K562 (cell line): Measurements from ENCODE around the gene NDUFS8. TPM values are rescaled to one million over a fixed set of nuclear protein-coding genes. Genes with fewer than 3 reads are reported as not detected.
A peak's percentile ranks its signal among the peaks of the same experiment; 100 is the strongest.

Experiments
- ARHGAP35 ChIP-seq: fragments of 450-650 bp; IDR thresholded peaks from 2 replicates; pipeline ENCODE4 v1.6.1; 2018; ENCODE audit not compliant: partially characterized antibody
- BCL6 ChIP-seq: fragments of 250-450 bp; sonication (Bioruptor Pico); IDR thresholded peaks from 2 replicates; pipeline ENCODE4 v1.4.0; 2020
- CBFA2T2 ChIP-seq: fragments of 450-650 bp; conservative IDR thresholded peaks from 2 replicates; pipeline ENCODE4 v1.6.1; 2017; ENCODE audit warnings: mild to moderate bottlenecking
- CBFB ChIP-seq: sonication (generic); formaldehyde crosslinking; IDR thresholded peaks from 2 replicates; pipeline ENCODE4 v1.4.0; 2020; ENCODE audit warnings: mild to moderate bottlenecking, missing genetic modification reagents
- CC2D1A ChIP-seq: fragments of 450-650 bp; IDR thresholded peaks from 2 replicates; pipeline ENCODE4 v1.6.1; 2017; ENCODE audit warnings: mild to moderate bottlenecking
- CREB1 ChIP-seq, 2 experiments: sonication (generic) in 1 of 2; formaldehyde crosslinking in 1 of 2; IDR thresholded peaks; 2 replicates each; pipeline versions ENCODE4 v1.6.1 to v1.8.0; 2012 to 2022; ENCODE audit warnings: inconsistent platforms in 1 of 2, mild to moderate bottlenecking in 1 of 2, missing genetic modification reagents in 1 of 2, moderate library complexity in 1 of 2
- CSDE1 ChIP-seq, 2 experiments: fragments of 450-650 bp; IDR thresholded peaks; 2 replicates each; pipeline ENCODE4 v1.6.1; 2016; ENCODE audit warnings: mild to moderate bottlenecking in 1 of 2
- ILK ChIP-seq: fragments of 450-650 bp; IDR thresholded peaks from 2 replicates; pipeline ENCODE4 v1.6.1; 2016; ENCODE audit warnings: missing genetic modification characterization, low read depth, mild to moderate bottlenecking, missing compliant biosample characterization, moderate library complexity, borderline replicate concordance
- NR2C2 ChIP-seq, 2 experiments: fragments of 200-800 bp in 1 of 2; sonication (Bioruptor generic) in 1 of 2; sonication (generic) in 1 of 2; formaldehyde crosslinking in 1 of 2; IDR thresholded peaks; 2 replicates each; pipeline versions ENCODE4 v1.6.1 to v1.8.0; 2016 to 2022; ENCODE audit warnings: mild to moderate bottlenecking in 1 of 2, missing compliant biosample characterization in 1 of 2, missing genetic modification characterization in 1 of 2, missing genetic modification reagents in 1 of 2
- RFX1 ChIP-seq: fragments of 450-650 bp; IDR thresholded peaks from 2 replicates; pipeline ENCODE4 v1.6.1; 2016; ENCODE audit warnings: mild to moderate bottlenecking, moderate library complexity
- SMARCE1 ChIP-seq: fragments of 450-650 bp; IDR thresholded peaks from 2 replicates; pipeline ENCODE4 v1.7.1; 2016; ENCODE audit warnings: mild to moderate bottlenecking
- XRCC3 ChIP-seq: fragments of 450-650 bp; IDR thresholded peaks from 2 replicates; pipeline ENCODE4 v1.6.1; 2017; ENCODE audit warnings: mild to moderate bottlenecking, moderate library complexity
- ZNF133 ChIP-seq: fragments of 250-450 bp; sonication (Bioruptor Pico); IDR thresholded peaks from 2 replicates; pipeline ENCODE4 v1.4.0; 2020; ENCODE audit warnings: mild to moderate bottlenecking
- ZNF347 ChIP-seq: fragments of 450-650 bp; formaldehyde crosslinking; IDR thresholded peaks from 2 replicates; pipeline ENCODE4 v1.4.0; 2020; ENCODE audit warnings: low read depth, mild to moderate bottlenecking, moderate library complexity
- ZNF408 ChIP-seq: fragments of 250-450 bp; sonication (Bioruptor Pico); IDR thresholded peaks from 2 replicates; pipeline ENCODE4 v1.4.0; 2020; ENCODE audit warnings: low read depth, mild to moderate bottlenecking, moderate library complexity
- ZNF445 ChIP-seq: fragments of 250-450 bp; sonication (Bioruptor Pico); IDR thresholded peaks from 2 replicates; pipeline ENCODE4 v1.4.0; 2020; ENCODE audit warnings: low read depth, mild to moderate bottlenecking, moderate library complexity
- ZNF764 ChIP-seq: fragments of 250-450 bp; sonication (Bioruptor Pico); IDR thresholded peaks from 2 replicates; pipeline ENCODE4 v1.4.0; 2020; ENCODE audit warnings: low read depth, mild to moderate bottlenecking, moderate library complexity
- polyA plus RNA-seq, 8 experiments: library from polyadenylated mRNA; depleted of rRNA in 4 of 8; stranded (reverse) in 5 of 8; unstranded in 3 of 8; fragments of >200 nt; fragmentation: Nextera tagmentation in 2 of 8; fragmentation: Illumina TruSeq in 1 of 8; extraction: Ambion mirVana in 2 of 8; extraction: Trizol in 1 of 8; gene quantifications; 2 replicates each; pipeline versions ENCODE4 v1.2.1 to v1.2.3, GENCODE V29; 2011 to 2014; ENCODE audit warnings: inconsistent platforms in 1 of 8, missing spikeins in 1 of 8
- total RNA-seq, 7 experiments: library from RNA; depleted of rRNA in 6 of 7; stranded (reverse); fragments of >200 nt in 6 of 7; fragmentation: Illumina TruSeq in 2 of 7; extraction: Trizol in 2 of 7; gene quantifications; 2 replicates each; pipeline versions ENCODE4 v1.2.1 to v1.2.3, GENCODE V29; 2011 to 2021; ENCODE audit warnings: low replicate concordance in 1 of 7
- TF ChIP-seq, protein P1 (sequence below): fragments of 200-400 bp; formaldehyde crosslinking; IDR thresholded peaks from 2 replicates; pipeline ENCODE4 v1.6.1; 2017; ENCODE audit warnings: mild to moderate bottlenecking, low read depth, low read length, moderate library complexity
- TF ChIP-seq, protein P2 (sequence below): sonication (generic); formaldehyde crosslinking; IDR thresholded peaks from 2 replicates; pipeline ENCODE4 v1.8.0; 2022; ENCODE audit warnings: mild to moderate bottlenecking, missing genetic modification reagents
- TF ChIP-seq, protein P3 (sequence below): fragments of 250-450 bp; sonication (Bioruptor Pico); IDR thresholded peaks from 2 replicates; pipeline ENCODE4 v1.4.0; 2020; ENCODE audit warnings: borderline replicate concordance
- TF ChIP-seq, protein P4 (sequence below): IDR thresholded peaks from 3 replicates; pipeline ENCODE4 v1.6.1; 2011; ENCODE audit warnings: borderline replicate concordance, mild to moderate bottlenecking; ENCODE audit not compliant: insufficient read length, insufficient read depth
- TF ChIP-seq, protein P5 (sequence below): sonication (generic); IDR thresholded peaks from 2 replicates; pipeline ENCODE4 v1.6.1; 2016

Gene NDUFS8
- total and polyA plus RNA-seq, 9 of the 15 experiments (the other 6 are each of a cell fraction or from before 2014, with no cell fraction given): 36.5 to 351 (median 101) TPM

DNA sequence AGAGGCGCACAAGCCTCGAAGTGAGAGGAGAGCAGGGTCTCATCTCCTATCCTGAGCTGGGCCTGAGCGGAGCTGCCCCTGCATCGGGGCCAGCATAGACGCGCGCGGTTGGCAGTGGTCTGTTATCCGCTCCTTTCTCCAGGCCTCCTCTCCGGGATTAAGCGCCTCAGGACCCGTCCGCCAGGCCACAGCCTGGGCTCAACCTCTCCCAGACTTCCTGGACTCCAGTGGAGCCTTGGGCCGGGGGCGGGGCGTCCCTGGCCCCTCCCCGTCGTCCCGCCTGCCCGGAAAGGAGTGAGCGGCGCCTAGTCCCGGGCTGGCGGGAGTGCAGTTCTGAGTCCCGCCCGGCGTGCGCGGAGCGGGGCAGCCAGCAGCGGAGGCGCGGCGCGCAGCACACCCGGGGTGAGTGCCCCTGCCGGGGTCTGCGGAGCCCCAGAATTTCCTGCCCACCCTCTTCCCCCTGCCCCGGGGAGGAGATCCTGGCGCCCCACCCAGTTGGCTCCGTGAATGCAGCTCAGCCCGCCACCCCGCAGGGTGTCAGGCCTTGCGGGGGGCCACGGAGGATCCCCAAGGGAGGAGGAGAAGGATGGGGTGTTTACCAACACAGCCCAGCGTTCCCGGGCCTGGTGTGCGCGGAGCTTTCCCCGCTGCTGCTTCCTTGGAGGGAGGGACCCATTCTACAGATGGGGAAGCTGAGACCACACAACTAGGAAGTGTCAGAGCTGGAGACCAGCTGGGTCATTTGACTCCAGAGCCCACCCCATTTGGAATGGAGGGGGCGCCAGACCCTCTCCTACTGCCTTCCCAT, 8.4 kb downstream of the NDUFS8 start, which contains the start of gene TCIRG1 (continued):
- TF ChIP-seq, protein P1, sequence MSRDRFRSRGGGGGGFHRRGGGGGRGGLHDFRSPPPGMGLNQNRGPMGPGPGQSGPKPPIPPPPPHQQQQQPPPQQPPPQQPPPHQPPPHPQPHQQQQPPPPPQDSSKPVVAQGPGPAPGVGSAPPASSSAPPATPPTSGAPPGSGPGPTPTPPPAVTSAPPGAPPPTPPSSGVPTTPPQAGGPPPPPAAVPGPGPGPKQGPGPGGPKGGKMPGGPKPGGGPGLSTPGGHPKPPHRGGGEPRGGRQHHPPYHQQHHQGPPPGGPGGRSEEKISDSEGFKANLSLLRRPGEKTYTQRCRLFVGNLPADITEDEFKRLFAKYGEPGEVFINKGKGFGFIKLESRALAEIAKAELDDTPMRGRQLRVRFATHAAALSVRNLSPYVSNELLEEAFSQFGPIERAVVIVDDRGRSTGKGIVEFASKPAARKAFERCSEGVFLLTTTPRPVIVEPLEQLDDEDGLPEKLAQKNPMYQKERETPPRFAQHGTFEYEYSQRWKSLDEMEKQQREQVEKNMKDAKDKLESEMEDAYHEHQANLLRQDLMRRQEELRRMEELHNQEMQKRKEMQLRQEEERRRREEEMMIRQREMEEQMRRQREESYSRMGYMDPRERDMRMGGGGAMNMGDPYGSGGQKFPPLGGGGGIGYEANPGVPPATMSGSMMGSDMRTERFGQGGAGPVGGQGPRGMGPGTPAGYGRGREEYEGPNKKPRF: no peak
- TF ChIP-seq CBFA2T2 (no peak), ZNF445 (CRISPR knock-in tag) (no peak), ILK (tag) (no peak), SMARCE1 (no peak; the same call in 1 of the 2 replicates), RFX1 (no peak), CSDE1 (IDR thresholded peaks at IDR 0.05) (no peak), CC2D1A (peak; percentile 46; the same call in 1 of the 2 replicates), BCL6 (CRISPR knock-in tag) (no peak), ZNF764 (CRISPR knock-in tag) (no peak), ZNF347 (CRISPR knock-in tag) (no peak), ZNF133 (CRISPR knock-in tag) (no peak), NR2C2 (CRISPR knock-in tag; IDR thresholded peaks at IDR 0.05) (no peak), NR2C2 (tag; IDR thresholded peaks at IDR 0.05) (no peak; the same call in 1 of the 2 replicates), CREB1 (IDR thresholded peaks at IDR 0.05) (no peak), CREB1 (CRISPR knock-in tag; IDR thresholded peaks at IDR 0.05) (no peak), XRCC3 (no peak), ZNF408 (CRISPR knock-in tag) (no peak), CBFB (CRISPR knock-in tag) (no peak), ARHGAP35 (no peak)
- TF ChIP-seq, protein P2, sequence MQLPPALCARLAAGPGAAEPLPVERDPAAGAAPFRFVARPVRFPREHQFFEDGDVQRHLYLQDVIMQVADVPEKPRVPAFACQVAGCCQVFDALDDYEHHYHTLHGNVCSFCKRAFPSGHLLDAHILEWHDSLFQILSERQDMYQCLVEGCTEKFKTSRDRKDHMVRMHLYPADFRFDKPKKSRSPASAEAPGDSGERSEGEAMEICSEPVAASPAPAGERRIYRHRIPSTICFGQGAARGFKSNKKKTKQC: 0 out of 2 replicates have a peak, but pooled peaks have one; percentile 71
- TF ChIP-seq, protein P3, sequence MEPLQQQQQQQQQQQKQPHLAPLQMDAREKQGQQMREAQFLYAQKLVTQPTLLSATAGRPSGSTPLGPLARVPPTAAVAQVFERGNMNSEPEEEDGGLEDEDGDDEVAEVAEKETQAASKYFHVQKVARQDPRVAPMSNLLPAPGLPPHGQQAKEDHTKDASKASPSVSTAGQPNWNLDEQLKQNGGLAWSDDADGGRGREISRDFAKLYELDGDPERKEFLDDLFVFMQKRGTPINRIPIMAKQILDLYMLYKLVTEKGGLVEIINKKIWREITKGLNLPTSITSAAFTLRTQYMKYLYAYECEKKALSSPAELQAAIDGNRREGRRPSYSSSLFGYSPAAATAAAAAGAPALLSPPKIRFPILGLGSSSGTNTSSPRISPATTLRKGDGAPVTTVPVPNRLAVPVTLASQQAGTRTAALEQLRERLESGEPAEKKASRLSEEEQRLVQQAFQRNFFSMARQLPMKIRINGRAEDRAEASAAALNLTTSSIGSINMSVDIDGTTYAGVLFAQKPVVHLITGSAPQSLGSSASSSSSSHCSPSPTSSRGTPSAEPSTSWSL (CRISPR knock-in tag): no peak
- TF ChIP-seq, protein P4, sequence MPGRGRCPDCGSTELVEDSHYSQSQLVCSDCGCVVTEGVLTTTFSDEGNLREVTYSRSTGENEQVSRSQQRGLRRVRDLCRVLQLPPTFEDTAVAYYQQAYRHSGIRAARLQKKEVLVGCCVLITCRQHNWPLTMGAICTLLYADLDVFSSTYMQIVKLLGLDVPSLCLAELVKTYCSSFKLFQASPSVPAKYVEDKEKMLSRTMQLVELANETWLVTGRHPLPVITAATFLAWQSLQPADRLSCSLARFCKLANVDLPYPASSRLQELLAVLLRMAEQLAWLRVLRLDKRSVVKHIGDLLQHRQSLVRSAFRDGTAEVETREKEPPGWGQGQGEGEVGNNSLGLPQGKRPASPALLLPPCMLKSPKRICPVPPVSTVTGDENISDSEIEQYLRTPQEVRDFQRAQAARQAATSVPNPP: no peak
- TF ChIP-seq, protein P5, sequence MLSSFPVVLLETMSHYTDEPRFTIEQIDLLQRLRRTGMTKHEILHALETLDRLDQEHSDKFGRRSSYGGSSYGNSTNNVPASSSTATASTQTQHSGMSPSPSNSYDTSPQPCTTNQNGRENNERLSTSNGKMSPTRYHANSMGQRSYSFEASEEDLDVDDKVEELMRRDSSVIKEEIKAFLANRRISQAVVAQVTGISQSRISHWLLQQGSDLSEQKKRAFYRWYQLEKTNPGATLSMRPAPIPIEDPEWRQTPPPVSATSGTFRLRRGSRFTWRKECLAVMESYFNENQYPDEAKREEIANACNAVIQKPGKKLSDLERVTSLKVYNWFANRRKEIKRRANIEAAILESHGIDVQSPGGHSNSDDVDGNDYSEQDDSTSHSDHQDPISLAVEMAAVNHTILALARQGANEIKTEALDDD: no peak
